Lung (tissue), 12 donors: ENCODE data around the gene DNAJC8. TPM values are rescaled to one million over a fixed set of nuclear protein-coding genes. Genes with fewer than 3 reads are reported as not detected.

Experiments
- ATAC-seq: fragments of 200-7000 bp; cut with Tn5 transposase; one replicate; pipeline ENCODE4 v1.9.1; 2020; ENCODE audit warnings: moderate number of reproducible peaks; ENCODE audit not compliant: insufficient read depth, low FRiP score
- DNase-seq, 3 donors: peaks; one replicate each; pipeline ENCODE4 v3.0.0-alpha.2; 2013 to 2017
- H3K27ac ChIP-seq, 2 donors: one replicate each; pipeline ENCODE4 v1.5.1; 2013; ENCODE audit warnings: mild to moderate bottlenecking in 2 of 2, moderate library complexity in 2 of 2, control low read depth in 1 of 2, inconsistent platforms in 1 of 2, low read depth in 1 of 2, low read length in 1 of 2
- H3K27me3 ChIP-seq, 3 donors: one replicate each; pipeline ENCODE4 v1.5.1; 2013; ENCODE audit warnings: low read length in 2 of 3; ENCODE audit not compliant: control insufficient read depth in 3 of 3, insufficient read depth in 3 of 3
- H3K36me3 ChIP-seq, 4 donors: one replicate each; pipeline ENCODE4 v1.5.1; 2013; ENCODE audit warnings: low read length in 4 of 4, mild to moderate bottlenecking in 1 of 4, moderate library complexity in 1 of 4; ENCODE audit not compliant: control insufficient read depth in 4 of 4, insufficient read depth in 4 of 4
- H3K4me1 ChIP-seq, 5 donors: one replicate each; pipeline ENCODE4 v1.5.1; 2013; ENCODE audit warnings: low read length in 5 of 5, mild to moderate bottlenecking in 2 of 5, moderate library complexity in 1 of 5; ENCODE audit not compliant: control insufficient read depth in 5 of 5, insufficient read depth in 5 of 5
- H3K4me3 ChIP-seq: one replicate; pipeline ENCODE4 v1.5.1; 2013; ENCODE audit warnings: mild to moderate bottlenecking, control low read depth, moderate library complexity
- H3K9ac ChIP-seq, 2 donors: one replicate each; pipeline ENCODE4 v1.5.1; 2013; ENCODE audit warnings: low read length in 2 of 2, control low read depth in 1 of 2; ENCODE audit not compliant: insufficient read depth in 1 of 2
- H3K9me3 ChIP-seq, 4 donors: one replicate each; pipeline ENCODE4 v1.5.1; 2013; ENCODE audit warnings: low read length in 3 of 4, mild to moderate bottlenecking in 1 of 4, moderate library complexity in 1 of 4; ENCODE audit not compliant: control insufficient read depth in 4 of 4, insufficient read depth in 3 of 4
- WGBS, 2 donors: extraction: QIAGEN DNeasy Blood & Tissue Kit; methylation state at CpG; one replicate each; pipeline ENCODE4 v1.1.7; 2013; 5-methylcytosine and 5-hydroxymethylcytosine counted together
- polyA plus RNA-seq, 2 donors: library from polyadenylated mRNA; stranded (reverse); fragments of 200-250 nt; gene quantifications; one replicate each; pipeline ENCODE4 v1.2.1, GENCODE V29; 2013
- total RNA-seq, 2 donors: library from RNA; depleted of rRNA in 1 of 2; stranded (reverse); fragments of >200 nt in 1 of 2; gene quantifications; one replicate each; pipeline ENCODE4 v1.2.1, GENCODE V29; 2014 to 2021
- TF ChIP-seq, protein P1 (sequence below): IDR thresholded peaks from 2 replicates; pipeline ENCODE4 v1.5.1; 2012; ENCODE audit warnings: mild to moderate bottlenecking; ENCODE audit errors: control extremely low read depth, extremely low read depth
- donor health status: control.
- donor health status: control.
- donor health status: Bipolar disorder and iron deficiency.
- donor health status: healthy.
- donor health status: DM: yes; HTN: yes; CAD: no.

The DNAJC8 gene
- total and polyA plus RNA-seq, 4 donors, result 38.9 to 84.0 (median 65.8) TPM

DNA sequence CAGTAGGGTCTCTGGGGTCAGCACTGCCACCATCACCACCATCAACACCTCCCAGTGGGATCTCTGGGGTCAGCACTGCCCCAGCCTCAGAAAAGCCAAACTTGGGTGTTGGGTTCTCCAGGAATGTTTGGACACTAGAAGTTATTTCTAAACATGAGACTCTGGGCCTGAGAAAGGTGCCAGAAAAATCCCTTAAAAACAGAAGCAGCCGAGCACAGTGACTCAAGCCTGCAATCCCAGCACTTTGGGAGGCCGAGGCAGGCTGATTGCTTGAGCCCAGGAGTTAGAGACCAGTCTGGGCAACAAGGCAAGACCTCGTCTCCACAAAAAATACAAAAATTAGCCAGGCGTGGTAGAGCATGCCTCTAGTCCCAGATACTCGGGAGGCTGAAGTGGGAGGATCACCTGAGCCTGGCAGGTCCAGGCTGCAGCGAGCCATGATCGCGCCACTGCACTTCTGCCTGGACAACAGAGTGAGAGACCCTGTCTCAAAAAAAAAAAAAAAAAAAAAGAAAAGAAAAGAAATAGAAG is 56.8 kb downstream of the DNAJC8 start:
- TF ChIP-seq, protein P1, sequence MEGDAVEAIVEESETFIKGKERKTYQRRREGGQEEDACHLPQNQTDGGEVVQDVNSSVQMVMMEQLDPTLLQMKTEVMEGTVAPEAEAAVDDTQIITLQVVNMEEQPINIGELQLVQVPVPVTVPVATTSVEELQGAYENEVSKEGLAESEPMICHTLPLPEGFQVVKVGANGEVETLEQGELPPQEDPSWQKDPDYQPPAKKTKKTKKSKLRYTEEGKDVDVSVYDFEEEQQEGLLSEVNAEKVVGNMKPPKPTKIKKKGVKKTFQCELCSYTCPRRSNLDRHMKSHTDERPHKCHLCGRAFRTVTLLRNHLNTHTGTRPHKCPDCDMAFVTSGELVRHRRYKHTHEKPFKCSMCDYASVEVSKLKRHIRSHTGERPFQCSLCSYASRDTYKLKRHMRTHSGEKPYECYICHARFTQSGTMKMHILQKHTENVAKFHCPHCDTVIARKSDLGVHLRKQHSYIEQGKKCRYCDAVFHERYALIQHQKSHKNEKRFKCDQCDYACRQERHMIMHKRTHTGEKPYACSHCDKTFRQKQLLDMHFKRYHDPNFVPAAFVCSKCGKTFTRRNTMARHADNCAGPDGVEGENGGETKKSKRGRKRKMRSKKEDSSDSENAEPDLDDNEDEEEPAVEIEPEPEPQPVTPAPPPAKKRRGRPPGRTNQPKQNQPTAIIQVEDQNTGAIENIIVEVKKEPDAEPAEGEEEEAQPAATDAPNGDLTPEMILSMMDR, result no peak
- H3K27ac ChIP-seq, result peak overlapping the region in 1 of 2 donors; percentile 78
- H3K4me3 ChIP-seq, result no peak overlapping the region
- H3K9me3 ChIP-seq, result no peaks in the 10 kb centered on the region
- peaks cover 0 to 18% (median 0%) of the 10 kb centered on the region in 5 donors for H3K4me1 ChIP-seq
- H3K36me3 ChIP-seq, result no peaks in the 10 kb centered on the region
- no peak for ATAC-seq
- H3K9ac ChIP-seq, result no peak overlapping the region
- H3K27me3 ChIP-seq, result no peaks in the 10 kb centered on the region
- 38 to 67% methylated on average over 8 of the region's 8 CpGs for WGBS, 2 donors
- no peak for DNase-seq

DNA sequence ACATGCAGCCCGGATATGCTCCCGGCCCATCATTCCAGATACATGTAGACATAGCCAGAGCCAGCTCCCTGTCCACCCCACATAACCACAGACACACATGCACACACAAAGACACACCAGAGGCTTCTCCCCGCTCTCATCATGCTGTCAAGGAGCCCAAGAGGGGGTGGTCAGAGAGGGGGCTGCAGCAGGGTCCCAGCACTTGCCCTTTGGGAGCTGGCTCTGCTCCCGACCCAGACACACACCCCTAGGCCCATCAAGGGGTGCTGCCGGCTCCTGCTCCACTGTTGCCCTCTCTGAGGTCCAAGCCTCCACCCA is 58.9 kb downstream of the DNAJC8 start:
- Histone ChIP-seq H3K27me3 (no peaks in the 10 kb centered on the region), H3K9ac (no peak overlapping the region), H3K9me3 (peaks cover 0 to 2% (median 0%) of the 10 kb centered on the region in 4 donors), H3K36me3 (no peaks in the 10 kb centered on the region), H3K27ac (peak overlapping the region in 1 of 2 donors; percentile 74), H3K4me1 (peaks cover 0 to 18% (median 0%) of the 10 kb centered on the region in 5 donors), H3K4me3 (no peak overlapping the region)
- no peak for DNase-seq
- no peak for ATAC-seq
- 81 to 82% methylated on average over 5 of the region's 5 CpGs for WGBS, 2 donors
- TF ChIP-seq, protein P1, result no peak

DNA sequence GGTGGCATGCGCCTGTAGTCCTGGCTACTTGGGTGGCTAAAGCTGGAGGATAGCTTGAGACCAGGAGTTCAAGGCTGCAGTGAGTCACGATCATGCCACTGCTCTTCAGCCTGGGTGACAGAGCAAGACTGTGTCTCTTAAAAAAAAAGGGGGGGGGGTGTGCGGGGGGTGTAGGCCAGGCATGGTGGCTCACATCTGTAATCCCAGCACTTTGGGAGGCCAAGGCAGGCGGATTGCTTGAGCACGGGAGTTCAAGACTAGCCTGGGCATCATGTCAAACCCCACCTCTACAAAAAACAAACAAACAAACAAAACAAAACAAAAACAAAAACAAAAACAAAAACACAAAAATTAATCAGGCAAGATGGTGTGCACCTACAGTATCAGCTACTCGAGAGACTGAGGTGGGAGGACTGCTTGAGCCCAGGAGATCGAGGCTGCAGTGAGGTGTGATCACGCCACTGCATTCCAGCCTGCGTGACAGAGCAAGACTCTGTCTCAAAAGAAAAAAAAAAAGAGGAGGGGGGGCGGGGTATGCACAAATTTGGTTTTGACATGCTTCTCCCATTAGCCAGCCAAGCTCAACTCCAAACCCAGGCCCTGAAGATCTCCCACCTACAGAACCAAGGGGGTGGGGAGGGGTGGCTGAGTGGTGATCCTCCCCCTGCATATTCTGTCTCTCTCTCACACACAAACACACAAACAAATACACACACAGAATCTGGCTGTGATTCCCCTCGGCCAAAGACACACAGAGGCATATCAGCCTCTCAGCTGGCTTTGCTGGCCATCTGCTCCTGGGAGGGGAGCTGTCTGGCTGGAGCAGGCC is 59.5 kb downstream of the DNAJC8 start:
- peaks cover 0 to 18% (median 0%) of the 10 kb centered on the region in 5 donors for H3K4me1 ChIP-seq

More for the DNA sequence above, 59.5 kb downstream of the DNAJC8 start:
- 62 to 67% methylated on average over 10 to 11 of the region's 11 CpGs for WGBS, 2 donors
- no peaks in the 10 kb centered on the region for H3K27me3 ChIP-seq
- no peaks in the 10 kb centered on the region for H3K36me3 ChIP-seq
- DNase-seq, result peak; percentile 68 to 84 (median 73)
- H3K4me3 ChIP-seq, result no peak overlapping the region
- TF ChIP-seq, protein P1, result no peak
- peak overlapping the region in 1 of 2 donors; percentile 74 for H3K27ac ChIP-seq
- no peak for ATAC-seq
- H3K9me3 ChIP-seq, result peaks cover 0 to 2% (median 0%) of the 10 kb centered on the region in 4 donors
- H3K9ac ChIP-seq, result no peak overlapping the region
